Karpas-422 (cell line): ENCODE data around the gene ALPP. TPM values are rescaled to one million over a fixed set of nuclear protein-coding genes. Genes with fewer than 3 reads are reported as not detected.
"Not testable (repeated sequence)": the region's sequence is repeated elsewhere in the genome, so short reads cannot be mapped to it uniquely, and the experiment has no call there.

Source experiments
- DNase-seq: peaks from one replicate; pipeline ENCODE4 v3.0.0-alpha.2; 2015
- H2AFZ ChIP-seq: fragments of 200-600 bp; sonication (generic); 2 replicates; pipeline ENCODE4 v1.6.1; 2014; ENCODE audit warnings: antibody characterized with exemption, low read length, mixed read lengths
- H3K27ac ChIP-seq: fragments of 200-600 bp; sonication (generic); 2 replicates; pipeline ENCODE4 v1.5.1; 2014; ENCODE audit warnings: mild to moderate bottlenecking, low read length, moderate library complexity
- H3K27me3 ChIP-seq: fragments of 200-600 bp; sonication (generic); 2 replicates; pipeline ENCODE4 v1.6.1; 2014; ENCODE audit warnings: low read length, mixed read lengths
- H3K36me3 ChIP-seq: fragments of 200-600 bp; sonication (generic); 2 replicates; pipeline ENCODE4 v1.6.1; 2014; ENCODE audit warnings: low read length, mixed read lengths; ENCODE audit not compliant: insufficient read depth
- H3K4me1 ChIP-seq: fragments of 200-600 bp; sonication (generic); 2 replicates; pipeline ENCODE4 v1.6.1; 2014; ENCODE audit warnings: mild to moderate bottlenecking, low read length, mixed read lengths
- H3K4me2 ChIP-seq: fragments of 200-600 bp; sonication (generic); 2 replicates; pipeline ENCODE4 v1.6.1; 2014; ENCODE audit warnings: low read length, low read depth, mild to moderate bottlenecking; ENCODE audit not compliant: poor library complexity, severe bottlenecking
- H3K4me3 ChIP-seq: fragments of 200-600 bp; sonication (generic); 2 replicates; pipeline ENCODE4 v1.5.1; 2014; ENCODE audit warnings: mild to moderate bottlenecking, antibody characterized with exemption, low read length, mixed read lengths
- H3K79me2 ChIP-seq: fragments of 200-600 bp; sonication (generic); 2 replicates; pipeline ENCODE4 v1.6.1; 2014; ENCODE audit warnings: mild to moderate bottlenecking, low read length, mixed read lengths
- H3K9ac ChIP-seq: fragments of 200-600 bp; sonication (generic); 2 replicates; pipeline ENCODE4 v1.6.0; 2014; ENCODE audit warnings: low read length
- H3K9me2 ChIP-seq: fragments of 200-600 bp; sonication (generic), shearing (Covaris generic); replicated peaks from 2 replicates; pipeline ENCODE4 v1.6.0; 2014; ENCODE audit warnings: mild to moderate bottlenecking, low read length, moderate library complexity; ENCODE audit not compliant: insufficient read depth
- H3K9me3 ChIP-seq: fragments of 300-700, 200-600 bp; sonication (generic); 2 replicates; pipeline ENCODE4 v1.6.1; 2014; ENCODE audit warnings: low read length, mixed read lengths
- H4K20me1 ChIP-seq: fragments of 200-600 bp; sonication (generic); 2 replicates; pipeline ENCODE4 v1.6.1; 2014; ENCODE audit warnings: mild to moderate bottlenecking, antibody characterized with exemption, low read length, low read depth; ENCODE audit not compliant: insufficient read depth
- small RNA-seq: library from RNA; depleted of rRNA; stranded (forward); fragments of <200 nt; gene quantifications from one replicate; pipeline ENCODE3, GENCODE V24; 2014
- total RNA-seq: library from RNA; depleted of rRNA; stranded (reverse); fragments of >200 nt; shearing (Covaris generic); gene quantifications from 2 replicates; pipeline ENCODE4 v1.2.3, GENCODE V29; 2014; ENCODE audit warnings: low replicate concordance; rRNA removed

The ALPP gene
- total RNA-seq, 1 experiment from 2014 or later: not detected

DNA sequence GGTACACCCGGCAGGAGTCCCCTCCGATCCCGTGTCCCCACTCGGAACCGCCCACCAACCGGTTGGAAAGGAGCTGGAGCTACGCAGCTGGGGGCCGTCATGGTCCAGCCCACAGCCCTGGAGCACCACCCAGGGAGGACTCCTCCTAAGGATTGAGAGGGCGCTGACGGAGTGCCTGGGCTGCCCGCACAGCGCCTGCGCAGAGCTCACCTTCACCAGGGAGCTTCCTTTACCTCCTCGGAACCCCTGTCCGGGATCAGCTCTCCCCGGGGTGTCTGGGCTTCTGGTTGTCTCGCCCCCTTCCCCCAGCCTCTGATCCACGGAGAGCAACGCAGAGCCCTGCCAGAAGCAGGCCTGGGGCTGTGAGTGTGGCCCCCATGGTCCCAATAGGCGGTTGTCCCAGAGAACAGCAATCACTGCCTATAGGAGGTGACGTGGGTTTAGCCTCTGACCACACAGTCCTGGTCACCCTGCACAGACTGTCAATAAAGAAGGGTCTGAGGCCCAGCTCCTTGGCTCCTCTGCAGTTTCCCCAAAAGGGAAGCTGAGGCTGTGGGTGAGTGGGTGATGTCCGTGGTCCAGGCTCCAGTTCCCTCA, 42.7 kb downstream of the ALPP start:
- Histone ChIP-seq H2AFZ (no peak overlapping the region), H3K4me2 (no peak overlapping the region), H4K20me1 (no peaks in the 10 kb centered on the region), H3K36me3 (peaks cover 4% of the 10 kb centered on the region; the same call in 1 of the 2 replicates), H3K4me1 (peaks cover 22% of the 10 kb centered on the region), H3K4me3 (no peak overlapping the region), H3K27ac (no peak overlapping the region), H3K9ac (no peak overlapping the region), H3K27me3 (no peaks in the 10 kb centered on the region; the same call in 1 of the 2 replicates), H3K79me2 (no peaks in the 10 kb centered on the region), H3K9me3 (no peaks in the 10 kb centered on the region), H3K9me2 (no peaks in the 10 kb centered on the region)
- no peak for DNase-seq

DNA sequence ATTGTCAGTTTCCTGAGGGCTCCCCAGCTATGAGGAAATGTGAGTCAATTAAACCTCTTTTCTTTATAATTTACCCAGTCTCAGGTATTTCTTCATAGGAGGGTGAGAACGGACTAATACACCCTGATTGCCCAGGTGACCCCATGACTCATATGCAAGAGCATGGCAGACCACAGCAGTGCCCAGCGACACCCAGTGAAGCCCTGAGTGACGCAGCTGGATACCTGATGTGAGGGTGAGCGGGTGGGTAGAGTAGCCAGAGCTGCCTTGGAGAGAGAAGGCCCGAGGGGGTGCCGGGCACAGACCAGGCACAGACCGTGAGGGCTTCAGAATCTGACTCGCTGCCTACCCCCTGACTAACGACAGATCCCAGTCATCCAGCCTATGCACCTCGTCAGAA, 43.5 kb downstream of the ALPP start:
- Histone ChIP-seq H3K27me3 (no peaks in the 10 kb centered on the region; the same call in 1 of the 2 replicates), H2AFZ (no peak overlapping the region), H3K9ac (no peak overlapping the region), H3K27ac (no peak overlapping the region), H3K4me2 (no peak overlapping the region), H3K4me1 (peaks cover 22% of the 10 kb centered on the region), H3K4me3 (no peak overlapping the region), H3K9me2 (no peaks in the 10 kb centered on the region), H3K79me2 (no peaks in the 10 kb centered on the region), H4K20me1 (no peaks in the 10 kb centered on the region), H3K9me3 (no peaks in the 10 kb centered on the region), H3K36me3 (peaks cover 4% of the 10 kb centered on the region; the same call in 1 of the 2 replicates)
- no peak for DNase-seq

DNA sequence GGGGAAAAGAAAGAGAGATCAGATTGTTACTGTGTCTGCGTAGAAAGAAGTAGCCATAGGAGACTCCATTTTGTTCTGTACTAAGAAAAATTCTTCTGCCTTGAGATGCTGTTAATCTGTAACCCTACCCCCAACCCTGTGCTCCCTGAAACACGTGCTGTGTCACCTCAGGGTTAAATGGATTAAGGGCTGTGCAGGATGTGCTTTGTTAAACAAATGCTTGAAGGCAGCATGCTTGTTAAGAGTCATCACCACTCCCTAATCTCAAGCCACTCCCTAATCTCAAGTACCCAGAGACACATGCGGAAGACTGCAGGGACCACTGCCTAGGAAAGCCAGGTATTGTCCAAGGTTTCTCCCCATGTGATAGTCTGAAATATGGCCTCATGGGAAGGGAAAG, 44.4 kb downstream of the ALPP start:
- not testable (repeated sequence) for H3K27ac ChIP-seq, H3K9me2 ChIP-seq, H3K9me3 ChIP-seq, H3K36me3 ChIP-seq, H4K20me1 ChIP-seq, H3K27me3 ChIP-seq, H3K79me2 ChIP-seq
- H3K4me2 ChIP-seq: peak overlapping the region; percentile 62
- peak overlapping the region; percentile 33; the same call in 1 of the 2 replicates for H3K9ac ChIP-seq
- peak overlapping the region; percentile 59; the same call in 1 of the 2 replicates for H3K4me3 ChIP-seq
- DNase-seq: peak; percentile 47
- peak overlapping the region; percentile 34; the same call in 1 of the 2 replicates for H2AFZ ChIP-seq
- peaks cover 22% of the 10 kb centered on the region for H3K4me1 ChIP-seq

DNA sequence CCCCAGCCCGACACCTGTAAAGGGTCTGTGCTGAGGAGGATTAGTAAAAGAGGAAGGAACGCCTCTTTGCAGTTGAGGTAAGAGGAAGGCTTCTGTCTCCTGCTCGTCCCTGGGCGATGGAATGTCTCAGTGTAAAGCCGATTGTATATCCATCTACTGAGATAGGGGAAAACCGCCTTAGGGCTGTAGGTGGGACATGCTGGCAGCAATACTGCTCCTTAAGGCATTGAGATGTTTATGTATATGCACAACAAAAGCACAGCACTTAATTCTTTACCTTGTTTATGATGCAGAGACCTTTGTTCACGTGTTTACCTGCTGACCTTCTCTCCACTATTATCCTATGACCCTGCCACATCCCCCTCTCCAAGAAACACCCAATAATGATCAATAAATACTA, 44.9 kb downstream of the ALPP start:
- H3K4me3 ChIP-seq: peak overlapping the region; percentile 59; the same call in 1 of the 2 replicates
- not testable (repeated sequence) for H4K20me1 ChIP-seq, H3K9me2 ChIP-seq, H3K27ac ChIP-seq, H3K79me2 ChIP-seq, H3K36me3 ChIP-seq, H3K9me3 ChIP-seq, DNase-seq, H3K27me3 ChIP-seq
- peak overlapping the region; percentile 34; the same call in 1 of the 2 replicates for H2AFZ ChIP-seq
- H3K9ac ChIP-seq: peak overlapping the region; percentile 33; the same call in 1 of the 2 replicates
- H3K4me1 ChIP-seq: peaks cover 22% of the 10 kb centered on the region
- peak overlapping the region; percentile 62 for H3K4me2 ChIP-seq

DNA sequence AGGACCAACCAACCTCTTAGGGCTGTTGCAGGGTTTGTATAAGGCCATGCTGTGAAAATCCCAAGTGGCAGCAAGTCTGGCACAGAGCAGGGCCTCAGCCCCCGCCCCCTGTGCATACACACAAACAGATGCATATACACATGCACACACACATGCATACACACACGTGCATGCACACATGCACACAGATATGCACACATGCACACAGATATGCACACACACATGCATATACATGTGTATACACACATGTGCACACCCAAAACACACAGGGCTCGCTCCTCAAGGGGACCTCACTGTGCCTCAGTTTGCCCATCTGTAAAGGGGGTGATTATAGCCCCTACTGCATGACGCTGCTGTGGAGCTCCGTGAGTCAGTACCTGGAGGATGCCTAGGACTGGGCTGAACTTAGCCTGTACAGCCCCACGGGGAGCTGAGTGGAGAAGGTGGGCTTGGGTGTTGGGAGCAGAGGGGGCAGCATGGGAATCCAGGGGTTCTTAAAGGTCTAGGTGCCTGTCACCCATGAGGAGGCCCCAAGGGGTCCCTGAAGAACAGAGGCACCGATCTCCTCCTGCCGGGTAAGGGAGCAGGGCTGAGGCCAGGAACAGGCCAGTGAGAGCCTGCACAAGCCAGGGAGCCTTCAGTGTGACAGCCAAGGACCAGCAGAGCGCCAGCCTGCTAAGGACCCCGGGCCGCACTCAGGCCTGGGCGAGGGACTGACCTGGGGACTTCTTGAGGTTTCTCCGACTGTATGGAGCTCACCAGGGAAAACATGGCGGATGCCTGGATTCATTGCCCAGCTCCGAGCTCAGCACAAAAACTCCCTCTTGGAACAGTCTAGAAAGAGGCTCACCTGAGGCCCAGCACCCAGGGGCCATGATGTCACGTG, 53.4 kb downstream of the ALPP start:
- no peaks in the 10 kb centered on the region for H3K27me3 ChIP-seq
- no peaks in the 10 kb centered on the region for H3K9me3 ChIP-seq
- H4K20me1 ChIP-seq: no peaks in the 10 kb centered on the region
- no peaks in the 10 kb centered on the region for H3K9me2 ChIP-seq
- H3K4me3 ChIP-seq: no peak overlapping the region
- peaks cover 11% of the 10 kb centered on the region for H3K4me1 ChIP-seq
- no peak for DNase-seq
- H3K79me2 ChIP-seq: no peaks in the 10 kb centered on the region
- no peak overlapping the region for H3K27ac ChIP-seq
- H2AFZ ChIP-seq: no peak overlapping the region
- H3K4me2 ChIP-seq: no peak overlapping the region
- H3K9ac ChIP-seq: no peak overlapping the region
- no peaks in the 10 kb centered on the region for H3K36me3 ChIP-seq

Small RNA genes within 50 kb of the gene (small RNA-seq; reads per million reads assigned to genes)
- gene AC068134.3 (not detected), gene AC068134.4 (not detected)

Other genes with a start within 250 kb of the ALPP start
- not detected in 2 replicates for gene ALPG, start 28.1 kb downstream of the ALPP start, total RNA-seq
- gene ALPI, start 77.4 kb downstream of the ALPP start, total RNA-seq: not detected in 2 replicates
- gene ECEL1, start 109.1 kb downstream of the ALPP start, total RNA-seq: not detected in 2 replicates
- not detected in 2 replicates for gene PRSS56, start 141.6 kb downstream of the ALPP start, total RNA-seq
- not detected in 2 replicates for gene CHRND, start 147.4 kb downstream of the ALPP start, total RNA-seq
- gene CHRNG, start 160.9 kb downstream of the ALPP start, total RNA-seq: not detected in 2 replicates
- gene TIGD1, start 171.8 kb downstream of the ALPP start, total RNA-seq: 14.9 and 20.6 TPM in 2 replicates
- gene EIF4E2, start 171.9 kb downstream of the ALPP start, total RNA-seq: 53.0 and 58.2 TPM in 2 replicates